ENCODE data around the gene PNLIPRP2.

PNLIPRP2 gene

GRCh38 chr10:116602648-116603400, 17.9 kb upstream of the PNLIPRP2 start:
- Histone ChIP-seq H3K4me2 (ENCODE audit: low read depth, low read length) (no peak overlapping the region), H3K4me1 (ENCODE audit: low read length) (no peaks in the 10 kb centered on the region), H3K4me3 (ENCODE audit: low read length) (no peak overlapping the region), H3K36me3 (replicated peaks; ENCODE audit: insufficient read depth, low read length) (no peaks in the 10 kb centered on the region), H4K20me1 (ENCODE audit: insufficient read depth, low read length) (no peaks in the 10 kb centered on the region), H3K79me2 (ENCODE audit: low read length) (no peaks in the 10 kb centered on the region), H3K9ac (ENCODE audit: low read length) (no peak overlapping the region), H3K9me2 (replicated peaks; ENCODE audit: insufficient read depth, low read length) (no peaks in the 10 kb centered on the region), H3K27ac (ENCODE audit: low read length) (no peak overlapping the region), H3F3A (ENCODE audit: insufficient read depth, low read length) (no peaks in the 10 kb centered on the region), H3K27me3 (replicated peaks; ENCODE audit: insufficient read depth, low read length) (no peaks in the 10 kb centered on the region), H2AFZ (ENCODE audit: low read length) (no peak overlapping the region), H3K9me3 (replicated peaks; ENCODE audit: insufficient read depth, low read length) (no peaks in the 10 kb centered on the region)
- no peak for DNase-seq
- TF ChIP-seq EZH2 (optimal IDR thresholded peaks at IDR 0.05; ENCODE audit: low read depth, low read length) (no peak), CTCF (IDR thresholded peaks at IDR 0.05; ENCODE audit: low read length) (no peak)

- H3K27me3 ChIP-seq (replicated peaks; ENCODE audit: insufficient read depth, low read length): no peaks in the 10 kb centered on the region
- no peaks in the 10 kb centered on the region for H3K79me2 ChIP-seq (ENCODE audit: low read length)
- H3K9me3 ChIP-seq (replicated peaks; ENCODE audit: insufficient read depth, low read length): no peaks in the 10 kb centered on the region
- H3K4me1 ChIP-seq (ENCODE audit: low read length): no peaks in the 10 kb centered on the region
- H3K9ac ChIP-seq (ENCODE audit: low read length): no peak overlapping the region
- H3K9me2 ChIP-seq (replicated peaks; ENCODE audit: insufficient read depth, low read length): no peaks in the 10 kb centered on the region
- no peaks in the 10 kb centered on the region for H3F3A ChIP-seq (ENCODE audit: insufficient read depth, low read length)
- H3K4me3 ChIP-seq (ENCODE audit: low read length): no peak overlapping the region
- no peaks in the 10 kb centered on the region for H3K36me3 ChIP-seq (replicated peaks; ENCODE audit: insufficient read depth, low read length)
- TF ChIP-seq CTCF (IDR thresholded peaks at IDR 0.05; ENCODE audit: low read length) (no peak), EZH2 (optimal IDR thresholded peaks at IDR 0.05; ENCODE audit: low read depth, low read length) (no peak), EZH2phosphoT487 (IDR thresholded peaks at IDR 0.05; ENCODE audit: low read length) (no peak)
- H4K20me1 ChIP-seq (ENCODE audit: insufficient read depth, low read length): no peaks in the 10 kb centered on the region
- no peak overlapping the region for H3K27ac ChIP-seq (ENCODE audit: low read length)
- no peak overlapping the region for H3K4me2 ChIP-seq (ENCODE audit: low read depth, low read length)
- no peak for DNase-seq
- H2AFZ ChIP-seq (ENCODE audit: low read length): no peak overlapping the region
Measured at GRCh38 chr10:116606061-116606483, 14.7 kb upstream of the PNLIPRP2 start.

GRCh38 chr10:116607336-116607735, 13.4 kb upstream of the PNLIPRP2 start:
- no peaks in the 10 kb centered on the region for H3K9me2 ChIP-seq (replicated peaks; ENCODE audit: insufficient read depth, low read length)
- H3K9ac ChIP-seq (ENCODE audit: low read length): no peak overlapping the region
- H3K4me2 ChIP-seq (ENCODE audit: low read depth, low read length): no peak overlapping the region
- H2AFZ ChIP-seq (ENCODE audit: low read length): no peak overlapping the region
- no peaks in the 10 kb centered on the region for H3K27me3 ChIP-seq (replicated peaks; ENCODE audit: insufficient read depth, low read length)
- no peaks in the 10 kb centered on the region for H3K4me1 ChIP-seq (ENCODE audit: low read length)
- no peaks in the 10 kb centered on the region for H3K9me3 ChIP-seq (replicated peaks; ENCODE audit: insufficient read depth, low read length)
- H3K4me3 ChIP-seq (ENCODE audit: low read length): no peak overlapping the region
- H3K27ac ChIP-seq (ENCODE audit: low read length): no peak overlapping the region
- DNase-seq: no peak
- no peaks in the 10 kb centered on the region for H4K20me1 ChIP-seq (ENCODE audit: insufficient read depth, low read length)
- H3K79me2 ChIP-seq (ENCODE audit: low read length): no peaks in the 10 kb centered on the region
- no peak for TF ChIP-seq CTCF (IDR thresholded peaks at IDR 0.05; ENCODE audit: low read length)
- TF ChIP-seq EZH2phosphoT487 (IDR thresholded peaks at IDR 0.05; ENCODE audit: low read length): no peak
- no peak for TF ChIP-seq EZH2 (optimal IDR thresholded peaks at IDR 0.05; ENCODE audit: low read depth, low read length)
- no peaks in the 10 kb centered on the region for H3K36me3 ChIP-seq (replicated peaks; ENCODE audit: insufficient read depth, low read length)
- no peaks in the 10 kb centered on the region for H3F3A ChIP-seq (ENCODE audit: insufficient read depth, low read length)
